HAP-1 (cell line): ENCODE data around the gene ARHGEF11.

Experiments
- DNase-seq, 2 experiments: peaks; one replicate each; pipeline ENCODE4 v3.0.0-alpha.2; 2016 to 2020; ENCODE audit warnings: low spot score in 2 of 2
- H3K27me3 ChIP-seq: fragments of 250-450 bp; sonication (Bioruptor Pico); 2 replicates; pipeline ENCODE4 v1.5.1; 2020; ENCODE audit warnings: low read depth, mild to moderate bottlenecking, moderate library complexity
- H3K36me3 ChIP-seq: fragments of 250-450 bp; sonication (Bioruptor Pico); replicated peaks from 2 replicates; pipeline ENCODE4 v1.5.1; 2020; ENCODE audit warnings: mild to moderate bottlenecking
- H3K4me1 ChIP-seq: fragments of 250-450 bp; sonication (Bioruptor Pico); 2 replicates; pipeline ENCODE4 v1.5.1; 2020; ENCODE audit warnings: mild to moderate bottlenecking
- H3K4me3 ChIP-seq: fragments of 250-450 bp; sonication (Bioruptor Pico); 2 replicates; pipeline ENCODE4 v1.5.1; 2020; ENCODE audit warnings: mild to moderate bottlenecking, moderate library complexity
- H3K9me3 ChIP-seq: fragments of 250-450 bp; sonication (Bioruptor Pico); 2 replicates; pipeline ENCODE4 v1.5.1; 2020; ENCODE audit warnings: mild to moderate bottlenecking, moderate library complexity
- in situ Hi-C: fragments of 300-500 bp; cut with MboI; formaldehyde crosslinking; loops from 3 replicates; pipeline ENCODE4 v1.14.3; 2020; ENCODE audit warnings: low sequenced_read_pairs, inconsistent platforms, mixed read lengths

The ARHGEF11 gene

GRCh38 chr1:157045250-157046218, at the start of gene ARHGEF11:
ARHGEF11 (minus strand) TSS chr1:157045742; CDS start chr1:157044330, 1,412 bp downstream.
- in situ Hi-C loops, result loop anchor here (10.0 kb wide), 1 partner anchor 61 kb away; no protein-coding TSS in a partner anchor
- Histone ChIP-seq H3K36me3 (0 out of 2 replicates have a peak, but pooled peaks cover 2% of the 10 kb centered on the region), H3K4me1 (peaks cover 22% of the 10 kb centered on the region), H3K9me3 (no peaks in the 10 kb centered on the region), H3K4me3 (peak within 1 kb of the TSS; percentile 58), H3K27me3 (no peaks in the 10 kb centered on the region)
- DNase-seq, result peak; percentile 89 to 94

- no peak for DNase-seq
- Histone ChIP-seq H3K4me3 (no peak overlapping the region), H3K9me3 (no peaks in the 10 kb centered on the region), H3K4me1 (peaks cover 2% of the 10 kb centered on the region), H3K27me3 (no peaks in the 10 kb centered on the region), H3K36me3 (no peaks in the 10 kb centered on the region)
- in situ Hi-C loops, result no loop called here
Observed at GRCh38 chr1:157095091-157095490, 49.5 kb upstream of the ARHGEF11 start.

- Histone ChIP-seq H3K27me3 (no peaks in the 10 kb centered on the region), H3K9me3 (no peaks in the 10 kb centered on the region), H3K36me3 (no peaks in the 10 kb centered on the region), H3K4me1 (peaks cover 2% of the 10 kb centered on the region), H3K4me3 (no peak overlapping the region)
- in situ Hi-C loops, result loop anchor here (5.0 kb wide), 1 partner anchor 59 kb away; no protein-coding TSS in a partner anchor
- no peak for DNase-seq
Observed at GRCh38 chr1:157092831-157093230, 47.3 kb upstream of the ARHGEF11 start.

- no peaks in the 10 kb centered on the region for H3K9me3 ChIP-seq
- no peaks in the 10 kb centered on the region for H3K27me3 ChIP-seq
- H3K36me3 ChIP-seq, result no peaks in the 10 kb centered on the region
- no peak for DNase-seq
- peaks cover 2% of the 10 kb centered on the region for H3K4me1 ChIP-seq
- in situ Hi-C loops, result loop anchor here (5.0 kb wide), 1 partner anchor 61 kb away; no protein-coding TSS in a partner anchor
- no peak overlapping the region for H3K4me3 ChIP-seq
Observed at GRCh38 chr1:157091668-157092273, 46.2 kb upstream of the ARHGEF11 start.

GRCh38 chr1:157091186-157091585, 45.6 kb upstream of the ARHGEF11 start:
- Histone ChIP-seq H3K36me3 (no peaks in the 10 kb centered on the region), H3K27me3 (no peaks in the 10 kb centered on the region), H3K4me3 (no peak overlapping the region), H3K4me1 (peaks cover 2% of the 10 kb centered on the region), H3K9me3 (no peaks in the 10 kb centered on the region)
- in situ Hi-C loops, result loop anchor here (5.0 kb wide), 1 partner anchor 61 kb away; no protein-coding TSS in a partner anchor
- DNase-seq, result no peak

GRCh38 chr1:157090771-157091170, 45.2 kb upstream of the ARHGEF11 start:
- Histone ChIP-seq H3K9me3 (no peaks in the 10 kb centered on the region), H3K4me1 (peaks cover 2% of the 10 kb centered on the region), H3K36me3 (no peaks in the 10 kb centered on the region), H3K4me3 (no peak overlapping the region), H3K27me3 (no peaks in the 10 kb centered on the region)
- DNase-seq, result no peak
- in situ Hi-C loops, result loop anchor here (5.0 kb wide), 1 partner anchor 62 kb away; no protein-coding TSS in a partner anchor

GRCh38 chr1:157090196-157090647, 44.7 kb upstream of the ARHGEF11 start:
- H3K27me3 ChIP-seq, result no peaks in the 10 kb centered on the region
- peaks cover 2% of the 10 kb centered on the region for H3K4me1 ChIP-seq
- no peaks in the 10 kb centered on the region for H3K36me3 ChIP-seq
- in situ Hi-C loops, result loop anchor here (5.0 kb wide), 1 partner anchor 62 kb away; no protein-coding TSS in a partner anchor
- H3K9me3 ChIP-seq, result no peaks in the 10 kb centered on the region
- peak; percentile 68 to 94 for DNase-seq
- no peak overlapping the region for H3K4me3 ChIP-seq

- H3K27me3 ChIP-seq, result no peaks in the 10 kb centered on the region
- H3K36me3 ChIP-seq, result no peaks in the 10 kb centered on the region
- H3K4me1 ChIP-seq, result peaks cover 2% of the 10 kb centered on the region
- in situ Hi-C loops, result loop anchor here (5.0 kb wide), 1 partner anchor 63 kb away; no protein-coding TSS in a partner anchor
- no peak overlapping the region for H3K4me3 ChIP-seq
- H3K9me3 ChIP-seq, result no peaks in the 10 kb centered on the region
- DNase-seq, result no peak
Observed at GRCh38 chr1:157089789-157090188, 44.2 kb upstream of the ARHGEF11 start.

GRCh38 chr1:157088607-157089006, 43.1 kb upstream of the ARHGEF11 start:
- no peak overlapping the region for H3K4me3 ChIP-seq
- no peak for DNase-seq
- in situ Hi-C loops, result no loop called here
- H3K27me3 ChIP-seq, result no peaks in the 10 kb centered on the region
- no peaks in the 10 kb centered on the region for H3K36me3 ChIP-seq
- H3K4me1 ChIP-seq, result peaks cover 2% of the 10 kb centered on the region; the same call in 1 of the 2 replicates
- H3K9me3 ChIP-seq, result no peaks in the 10 kb centered on the region

- Histone ChIP-seq H3K36me3 (no peaks in the 10 kb centered on the region), H3K9me3 (no peaks in the 10 kb centered on the region)
- in situ Hi-C loops, result no loop called here
Observed at GRCh38 chr1:157087030-157087429, 41.5 kb upstream of the ARHGEF11 start.

GRCh38 chr1:157086299-157086698, 40.8 kb upstream of the ARHGEF11 start:
- in situ Hi-C loops, result no loop called here
- H3K4me1 ChIP-seq, result peaks cover 2% of the 10 kb centered on the region; the same call in 1 of the 2 replicates
- H3K9me3 ChIP-seq, result no peaks in the 10 kb centered on the region
- no peak for DNase-seq
- no peak overlapping the region for H3K4me3 ChIP-seq
- no peaks in the 10 kb centered on the region for H3K27me3 ChIP-seq
- H3K36me3 ChIP-seq, result no peaks in the 10 kb centered on the region

More at GRCh38 chr1:157087030-157087429, 41.5 kb upstream of the ARHGEF11 start:
- Histone ChIP-seq H3K4me1 (peaks cover 2% of the 10 kb centered on the region; the same call in 1 of the 2 replicates), H3K4me3 (no peak overlapping the region), H3K27me3 (no peaks in the 10 kb centered on the region)
- DNase-seq, result no peak

GRCh38 chr1:157085421-157085820, 39.9 kb upstream of the ARHGEF11 start:
- no peaks in the 10 kb centered on the region for H3K27me3 ChIP-seq
- in situ Hi-C loops, result no loop called here
- no peaks in the 10 kb centered on the region for H3K36me3 ChIP-seq
- no peaks in the 10 kb centered on the region for H3K9me3 ChIP-seq
- H3K4me3 ChIP-seq, result no peak overlapping the region
- peaks cover 2% of the 10 kb centered on the region; the same call in 1 of the 2 replicates for H3K4me1 ChIP-seq
- no peak for DNase-seq

- H3K27me3 ChIP-seq, result no peaks in the 10 kb centered on the region
- no peaks in the 10 kb centered on the region for H3K9me3 ChIP-seq
- DNase-seq, result no peak
- no peaks in the 10 kb centered on the region for H3K4me1 ChIP-seq
- H3K4me3 ChIP-seq, result no peak overlapping the region
- H3K36me3 ChIP-seq, result no peaks in the 10 kb centered on the region
- in situ Hi-C loops, result no loop called here
Observed at GRCh38 chr1:157084720-157085119, 39.2 kb upstream of the ARHGEF11 start.
